Non-pigmented ciliary epithelial cell (primary cell): ENCODE measurements around the gene ZDHHC11.

Source experiments
- DNase-seq: peaks from one replicate; pipeline ENCODE4 v3.0.0-alpha.2; 2010; ENCODE audit warnings: low read depth

Gene ZDHHC11, protein sequence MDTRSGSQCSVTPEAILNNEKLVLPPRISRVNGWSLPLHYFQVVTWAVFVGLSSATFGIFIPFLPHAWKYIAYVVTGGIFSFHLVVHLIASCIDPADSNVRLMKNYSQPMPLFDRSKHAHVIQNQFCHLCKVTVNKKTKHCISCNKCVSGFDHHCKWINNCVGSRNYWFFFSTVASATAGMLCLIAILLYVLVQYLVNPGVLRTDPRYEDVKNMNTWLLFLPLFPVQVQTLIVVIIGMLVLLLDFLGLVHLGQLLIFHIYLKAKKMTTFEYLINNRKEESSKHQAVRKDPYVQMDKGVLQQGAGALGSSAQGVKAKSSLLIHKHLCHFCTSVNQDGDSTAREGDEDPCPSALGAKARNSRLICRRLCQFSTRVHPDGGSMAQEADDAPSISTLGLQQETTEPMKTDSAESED

DNA sequence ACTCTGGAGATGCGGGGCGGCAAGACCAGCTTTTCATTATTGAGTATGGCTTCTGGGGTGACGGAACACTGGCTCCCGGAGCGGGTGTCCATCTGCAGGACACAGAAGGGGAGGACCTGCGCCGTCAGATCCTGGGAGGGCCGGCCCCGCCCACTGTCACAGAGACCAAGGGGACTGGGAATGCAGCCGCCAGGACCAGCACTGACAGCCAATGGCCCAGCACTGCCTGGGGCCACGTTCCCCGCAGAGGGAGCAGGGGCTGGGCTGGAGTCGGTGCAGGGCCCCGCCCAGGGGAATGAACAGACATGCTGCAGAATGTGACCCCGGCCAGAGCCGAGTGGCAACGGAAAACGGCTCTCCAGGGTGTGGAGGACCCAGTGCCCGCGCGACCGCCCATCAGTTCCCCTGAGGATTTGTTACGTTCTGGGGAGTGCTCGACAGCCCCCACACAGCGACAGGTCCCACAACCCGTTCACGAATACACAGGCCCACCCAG is at the start of gene ZDHHC11:
ZDHHC11 (minus strand) TSS at position 476 of the 496 bp plus-strand sequence; CDS start at position 92, 384 bp downstream.
- DNase-seq: no peak

DNA sequence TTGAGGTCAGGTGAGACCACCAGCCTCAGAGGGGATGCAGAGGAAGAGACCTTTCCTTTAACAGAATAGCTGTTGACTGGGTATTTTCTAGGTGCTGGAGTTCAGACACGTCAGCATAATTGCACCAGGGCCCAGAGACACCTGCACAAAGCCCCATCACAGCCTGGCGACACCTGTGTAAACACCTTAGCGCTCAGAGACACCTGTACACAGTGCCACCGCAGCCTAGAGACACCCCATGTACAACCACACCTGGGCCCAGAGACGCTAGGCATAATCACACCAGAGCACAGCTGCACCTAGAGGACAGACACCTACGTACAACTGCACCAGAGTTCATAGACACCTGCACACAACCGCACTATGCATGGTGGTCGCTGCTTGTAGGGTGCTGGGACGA is 42.9 kb upstream of the ZDHHC11 start:
- DNase-seq: no peak

DNA sequence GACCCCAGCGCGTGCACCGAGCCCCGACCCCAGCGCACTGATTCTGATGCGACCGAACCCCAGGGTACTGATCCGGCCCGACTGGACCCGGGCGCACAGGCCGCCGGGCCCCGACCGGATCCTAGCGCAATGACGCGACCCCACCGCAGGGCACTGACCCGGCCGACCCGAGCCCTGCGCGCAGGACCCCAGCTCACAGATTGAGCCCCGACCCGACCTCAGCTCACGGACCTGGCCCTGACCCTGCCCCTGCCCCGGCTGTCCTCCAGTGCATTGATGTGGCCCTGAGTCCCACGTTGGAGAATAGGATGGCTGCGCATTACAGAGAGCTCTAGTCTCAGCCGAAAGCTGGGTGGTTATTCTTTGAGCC is 42.3 kb upstream of the ZDHHC11 start:
- no peak for DNase-seq

DNA sequence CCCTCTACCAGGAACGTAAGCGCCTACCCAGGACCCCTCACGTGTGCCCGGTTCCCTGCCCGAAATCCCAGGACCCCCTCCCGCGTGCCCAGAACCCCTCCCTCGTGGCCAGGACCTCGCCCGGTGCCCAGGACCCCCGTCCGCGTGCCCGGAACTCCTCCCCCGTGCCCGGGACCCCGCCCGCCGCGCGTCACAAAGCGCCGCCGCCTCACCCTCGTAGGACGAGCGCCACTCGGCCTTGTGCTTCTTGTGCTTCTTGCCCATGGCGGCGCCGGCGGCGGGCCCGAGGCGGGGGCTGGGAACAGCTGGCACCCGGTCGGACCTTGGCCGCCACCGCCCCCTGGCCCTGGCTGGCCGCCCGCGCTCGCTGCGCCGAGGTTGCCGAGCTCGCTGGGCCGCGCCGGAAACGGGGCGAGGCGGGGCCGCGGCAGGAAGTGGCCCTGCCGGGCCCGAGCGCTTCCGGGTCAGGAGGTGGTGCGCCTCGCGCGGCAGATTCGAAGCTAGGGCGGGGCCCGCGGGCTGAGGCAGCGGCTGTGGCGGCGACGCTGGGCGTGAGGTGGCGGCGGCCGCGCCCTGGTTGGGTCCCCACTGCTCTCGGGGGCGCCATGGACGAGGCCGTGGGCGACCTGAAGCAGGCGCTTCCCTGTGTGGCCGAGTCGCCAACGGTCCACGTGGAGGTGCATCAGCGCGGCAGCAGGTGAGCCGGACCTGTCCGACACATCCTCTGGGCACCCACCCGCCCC is 41.8 kb upstream of the ZDHHC11 start, which contains the start of the genes BRD9 and TRIP13:
BRD9 (minus strand) TSS at position 408 of the 743 bp plus-strand sequence; CDS start at position 264, 144 bp downstream.
TRIP13 (plus strand) TSS at position 491 of the 743 bp plus-strand sequence; CDS start at position 606, 115 bp downstream.
- no peak for DNase-seq

DNA sequence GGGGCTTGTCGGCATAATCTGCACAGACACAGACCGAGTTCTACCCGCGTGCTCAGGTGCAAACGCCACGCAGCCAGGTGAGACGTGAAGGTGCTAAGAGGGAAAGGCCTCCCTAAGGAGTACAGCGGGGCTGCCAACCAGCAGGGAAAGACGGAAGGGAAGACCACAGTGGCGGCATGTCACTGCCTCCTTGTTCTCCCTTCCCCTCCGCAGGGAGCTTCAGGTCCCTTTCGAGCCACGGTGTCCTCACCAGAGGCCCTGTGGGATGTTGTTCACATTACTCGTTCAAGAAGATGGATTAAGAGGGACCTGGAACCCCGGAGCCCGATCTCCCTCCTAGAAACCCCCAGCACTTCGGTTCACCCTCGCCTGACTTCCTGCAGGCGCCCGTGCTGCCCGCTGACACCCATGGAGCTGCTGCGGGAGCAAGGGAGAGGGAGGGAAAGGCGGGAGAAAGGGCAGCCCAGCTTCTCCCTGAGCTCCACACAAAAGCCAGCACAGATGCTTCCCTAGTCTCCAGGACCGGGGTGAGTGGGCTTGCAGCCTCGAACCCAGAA is 41.1 kb upstream of the ZDHHC11 start:
- DNase-seq: no peak

DNA sequence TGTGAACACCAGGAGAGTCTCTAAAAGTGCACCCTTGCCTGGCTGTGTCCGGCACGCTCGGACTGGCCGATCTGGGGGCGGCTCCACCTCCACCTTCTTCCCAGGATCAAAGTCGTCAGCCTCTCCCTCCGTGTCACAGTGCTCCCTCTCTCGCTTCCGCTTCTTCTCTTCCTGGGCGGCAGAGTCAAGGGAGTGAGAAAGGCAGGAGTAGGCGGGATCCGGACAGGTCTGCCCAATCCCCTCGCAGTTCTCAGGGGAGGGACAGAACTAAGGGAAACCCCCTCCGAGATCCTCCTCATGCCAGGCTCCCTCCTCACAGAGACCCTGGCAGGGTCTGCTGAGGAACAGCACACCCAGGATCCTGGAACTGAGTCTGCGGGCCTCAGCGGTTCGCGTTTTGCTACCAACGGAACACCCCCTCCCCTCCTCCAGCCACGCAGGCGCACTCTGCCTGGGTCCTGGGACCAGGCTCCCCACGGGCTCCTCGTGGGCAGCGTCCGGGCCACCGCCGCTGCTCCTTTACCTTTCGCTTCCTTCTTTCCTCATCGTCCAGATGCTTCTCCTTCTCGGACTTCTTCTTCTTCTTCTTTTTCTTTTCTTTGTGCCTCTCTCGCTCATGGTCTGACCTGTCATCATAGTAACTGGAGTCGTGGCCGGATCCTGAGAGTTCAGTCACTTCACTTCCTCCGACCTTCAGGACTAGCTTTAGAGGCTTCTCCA is 40.5 kb upstream of the ZDHHC11 start:
- no peak for DNase-seq

DNA sequence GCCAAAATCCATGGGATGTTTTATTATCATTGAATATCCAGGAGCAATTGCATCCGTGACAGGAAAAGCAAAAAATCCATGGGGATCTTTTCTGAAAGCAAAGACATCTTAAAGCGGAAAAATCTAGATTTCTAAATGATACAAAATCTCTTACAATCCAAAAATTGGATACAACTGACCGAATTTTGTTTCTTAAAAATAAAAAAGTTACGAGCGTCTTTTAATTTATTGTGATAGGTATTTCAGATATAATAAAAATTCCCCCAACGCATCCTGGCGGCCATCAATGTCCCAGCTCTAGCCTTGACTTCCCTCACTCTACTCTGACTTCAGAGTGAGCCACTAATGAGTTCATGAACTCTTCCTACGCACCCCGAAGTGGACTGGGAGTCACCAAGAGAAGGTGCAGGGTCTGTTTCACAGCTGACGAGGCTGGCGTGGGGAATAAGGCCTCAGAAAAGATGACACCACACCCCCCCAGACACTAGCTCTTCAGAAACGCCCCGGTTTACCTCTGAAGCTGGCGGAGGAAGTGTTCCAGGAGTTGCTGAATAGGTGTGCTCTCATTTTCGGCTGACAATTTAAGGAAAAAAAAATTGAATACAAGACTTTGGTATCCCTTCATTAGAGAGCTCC is 38.4 kb upstream of the ZDHHC11 start:
- DNase-seq: no peak

DNA sequence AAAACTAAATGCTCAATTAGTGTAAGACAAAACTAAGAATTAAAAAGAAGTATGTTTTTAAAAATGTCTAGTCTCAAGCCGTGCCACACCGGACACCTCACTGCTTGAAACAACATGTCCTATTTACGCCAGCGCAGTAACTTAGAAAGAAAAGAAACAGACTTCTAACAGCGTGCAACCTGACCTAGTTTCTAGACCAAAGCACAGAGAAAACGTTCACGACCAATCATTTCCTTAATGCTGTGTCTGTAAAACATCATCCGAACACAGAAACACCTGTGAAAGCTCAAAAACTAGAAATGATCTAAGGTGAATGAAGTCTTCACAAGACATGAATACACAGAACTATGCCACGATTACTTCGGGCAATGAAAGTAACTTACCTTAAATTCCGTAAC is 37.9 kb upstream of the ZDHHC11 start:
- DNase-seq: no peak

DNA sequence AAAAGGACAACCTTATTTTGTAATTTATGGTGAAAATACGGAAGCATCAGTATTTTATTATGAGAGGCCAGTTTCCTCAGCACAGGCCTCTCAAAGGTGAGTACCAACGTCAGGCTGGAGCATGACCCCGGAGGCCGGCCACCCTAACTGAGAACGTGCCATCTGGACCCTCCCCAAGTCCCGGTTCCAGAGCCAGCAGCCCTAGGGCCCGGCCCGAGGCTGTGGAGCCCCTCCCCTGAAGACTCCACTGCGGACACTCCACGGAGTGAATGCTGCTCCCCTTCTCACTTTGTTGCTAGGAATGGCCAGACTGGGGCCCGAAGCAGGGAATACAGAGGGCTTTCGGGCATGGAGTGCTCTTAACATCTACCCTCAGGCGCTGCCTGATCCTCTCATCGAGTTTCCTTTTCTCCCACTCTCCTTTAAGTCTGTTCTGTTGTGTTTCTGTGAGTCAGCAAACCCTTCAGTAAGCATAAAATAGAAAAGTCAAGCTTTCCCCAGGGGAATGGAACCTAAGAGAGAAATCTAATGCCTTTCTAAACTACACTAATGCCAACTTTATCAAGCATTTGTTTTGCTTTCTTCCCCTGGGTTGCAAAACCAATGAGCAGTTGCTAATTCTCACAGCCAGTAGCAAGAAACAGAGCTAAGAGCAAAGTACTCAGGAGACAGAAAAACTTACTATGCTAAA is 37.3 kb upstream of the ZDHHC11 start:
- DNase-seq: no peak

DNA sequence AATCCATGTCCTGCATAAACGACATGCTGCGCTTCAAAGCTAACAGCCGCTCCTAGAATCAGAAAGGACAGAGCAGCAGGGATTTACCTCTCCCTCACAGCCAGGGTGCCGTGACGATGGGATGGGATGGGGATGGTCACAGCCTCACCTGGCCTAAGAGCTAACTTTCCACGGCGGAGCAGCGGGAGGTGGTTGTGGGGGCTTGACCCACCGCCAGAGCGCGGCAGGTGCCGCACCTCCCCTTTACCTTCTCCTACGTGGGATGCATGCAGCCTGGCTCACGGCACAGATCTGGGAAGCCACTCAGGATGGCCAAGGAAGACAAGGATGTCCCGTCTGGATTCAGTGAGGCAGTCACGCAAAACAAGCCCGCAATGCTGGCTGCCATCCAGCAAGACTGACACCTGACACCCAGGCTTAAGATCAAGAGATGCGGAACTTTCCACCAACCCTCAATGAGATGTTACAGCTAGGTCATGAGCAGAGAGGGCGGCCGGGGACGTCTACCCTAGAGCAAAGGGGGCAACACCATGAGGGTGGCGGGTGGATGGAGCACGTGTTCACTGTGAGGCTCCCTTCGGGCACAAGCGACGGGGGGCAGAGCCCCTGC is 36.0 kb upstream of the ZDHHC11 start:
- no peak for DNase-seq

DNA sequence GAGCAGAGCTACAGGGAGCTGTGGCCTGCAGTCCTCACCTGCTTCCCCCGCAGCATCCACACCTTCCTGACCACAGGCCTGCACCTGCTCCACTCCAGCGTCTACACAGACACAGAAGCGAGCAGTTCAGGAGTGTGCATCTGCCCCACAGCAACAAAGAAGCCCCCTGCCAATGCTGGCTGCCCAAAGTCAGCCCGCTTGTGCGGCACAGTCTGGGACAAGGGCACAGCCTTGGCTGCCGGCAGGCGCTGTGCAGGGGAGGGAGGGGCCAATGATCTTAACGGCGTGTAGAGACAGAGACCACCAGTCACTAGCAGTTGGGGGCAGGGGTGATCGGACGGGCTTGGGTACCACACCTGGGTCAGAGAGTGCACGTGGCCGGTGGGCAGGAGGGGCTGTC is 35.2 kb upstream of the ZDHHC11 start:
- DNase-seq: no peak

DNA sequence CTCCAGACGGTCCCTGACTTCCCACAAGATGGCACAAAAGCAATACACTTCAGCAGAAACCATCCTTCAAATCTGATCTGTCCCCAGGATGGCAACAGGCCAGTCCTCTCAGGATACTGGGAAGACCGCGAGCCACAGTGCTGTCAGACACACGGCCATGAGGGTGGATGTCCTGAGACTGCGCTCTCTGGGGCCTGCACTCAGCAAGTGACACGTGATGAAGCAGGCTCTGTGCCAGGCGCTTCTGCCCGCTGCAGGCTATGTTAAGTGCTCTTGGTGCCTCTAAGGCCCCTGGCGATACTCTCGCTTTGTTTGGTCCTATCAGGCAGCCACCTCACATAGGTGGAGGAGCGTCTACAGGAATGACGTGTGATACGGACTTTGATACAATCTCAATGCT is 34.7 kb upstream of the ZDHHC11 start:
- DNase-seq: no peak

DNA sequence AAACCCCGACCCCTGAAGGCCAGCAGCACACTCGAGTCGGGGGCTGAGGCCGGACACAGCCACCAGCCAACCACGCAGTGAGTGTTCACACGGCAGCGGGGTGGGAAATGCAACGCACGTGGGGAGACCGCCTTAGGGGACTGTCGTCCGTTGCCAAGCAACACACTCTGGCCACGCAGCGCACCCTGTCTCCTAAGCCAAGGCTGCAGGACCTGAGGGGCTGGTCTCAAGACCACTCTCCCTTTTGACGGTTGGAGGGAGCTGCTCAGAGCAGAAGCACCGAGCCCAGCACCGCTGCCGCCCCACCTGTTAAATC is 34.3 kb upstream of the ZDHHC11 start:
- no peak for DNase-seq

DNA sequence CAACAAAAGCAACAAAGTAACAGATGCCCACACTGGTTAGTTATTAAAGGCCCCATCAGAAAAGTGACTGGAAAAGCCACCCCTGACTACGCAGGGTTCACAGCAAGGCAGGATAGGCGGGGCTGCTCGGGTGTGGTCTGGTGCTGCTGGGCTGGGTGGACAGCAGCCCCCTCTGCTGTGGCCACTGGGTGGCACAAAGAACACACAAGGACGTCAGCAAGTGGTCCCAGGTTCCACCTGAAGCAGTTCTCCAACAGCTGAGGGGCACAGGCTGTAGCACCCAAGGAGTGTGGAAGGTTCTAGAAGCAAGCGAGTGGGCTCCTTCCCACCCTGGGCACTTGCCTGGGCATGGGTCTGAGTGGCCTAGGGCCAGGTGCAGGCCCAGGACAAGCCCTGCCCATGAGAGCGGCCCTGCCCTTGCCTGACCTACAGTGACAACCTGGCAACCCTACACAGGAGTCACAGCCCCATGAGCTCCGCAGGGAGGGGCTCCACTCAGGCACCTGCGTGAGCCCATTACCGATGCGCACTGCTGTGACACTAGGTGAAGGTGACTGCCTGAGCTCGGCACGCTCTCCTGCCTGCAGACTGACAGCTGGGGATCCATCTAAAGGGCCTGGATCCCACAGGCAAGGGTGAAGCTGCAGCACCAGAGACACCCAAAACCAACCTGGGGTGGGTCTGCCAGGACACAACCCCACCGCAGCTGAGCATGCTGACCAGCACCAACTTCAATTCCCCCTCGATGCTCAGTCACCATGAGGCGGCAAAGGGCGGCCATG is 33.8 kb upstream of the ZDHHC11 start:
- no peak for DNase-seq

DNA sequence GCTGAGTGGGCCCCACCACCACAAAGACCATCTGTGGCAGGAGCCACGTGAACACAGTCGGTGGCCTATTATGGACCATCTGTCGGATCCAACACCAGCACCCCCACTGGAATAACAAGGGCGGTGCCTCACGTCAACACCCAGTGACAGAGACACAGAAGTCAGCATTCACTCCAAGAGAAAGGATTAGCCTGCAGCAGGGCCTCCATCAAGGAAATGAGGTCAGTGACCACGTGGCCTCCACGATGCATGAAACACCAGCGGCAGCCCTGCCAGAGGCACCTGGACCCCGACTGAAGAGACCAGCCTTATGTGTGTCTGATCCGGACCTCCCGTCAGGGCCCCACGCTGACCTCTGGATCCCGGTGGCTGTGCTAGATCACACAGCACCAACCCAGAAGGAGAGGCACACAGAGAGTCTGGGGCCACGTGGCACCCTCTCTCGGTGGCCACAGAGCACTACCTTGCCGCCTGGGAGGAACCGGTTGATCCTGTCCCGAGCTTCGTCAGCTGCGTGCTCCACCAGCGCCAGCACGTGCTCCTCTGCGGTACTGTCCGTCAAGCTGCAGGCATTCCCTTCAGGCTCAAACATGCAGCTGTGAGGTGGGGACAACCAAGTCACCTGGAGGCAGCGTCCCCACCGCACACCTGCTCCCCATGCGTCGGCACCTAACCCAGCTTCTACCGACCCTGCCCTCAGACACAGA is 32.8 kb upstream of the ZDHHC11 start:
- no peak for DNase-seq

DNA sequence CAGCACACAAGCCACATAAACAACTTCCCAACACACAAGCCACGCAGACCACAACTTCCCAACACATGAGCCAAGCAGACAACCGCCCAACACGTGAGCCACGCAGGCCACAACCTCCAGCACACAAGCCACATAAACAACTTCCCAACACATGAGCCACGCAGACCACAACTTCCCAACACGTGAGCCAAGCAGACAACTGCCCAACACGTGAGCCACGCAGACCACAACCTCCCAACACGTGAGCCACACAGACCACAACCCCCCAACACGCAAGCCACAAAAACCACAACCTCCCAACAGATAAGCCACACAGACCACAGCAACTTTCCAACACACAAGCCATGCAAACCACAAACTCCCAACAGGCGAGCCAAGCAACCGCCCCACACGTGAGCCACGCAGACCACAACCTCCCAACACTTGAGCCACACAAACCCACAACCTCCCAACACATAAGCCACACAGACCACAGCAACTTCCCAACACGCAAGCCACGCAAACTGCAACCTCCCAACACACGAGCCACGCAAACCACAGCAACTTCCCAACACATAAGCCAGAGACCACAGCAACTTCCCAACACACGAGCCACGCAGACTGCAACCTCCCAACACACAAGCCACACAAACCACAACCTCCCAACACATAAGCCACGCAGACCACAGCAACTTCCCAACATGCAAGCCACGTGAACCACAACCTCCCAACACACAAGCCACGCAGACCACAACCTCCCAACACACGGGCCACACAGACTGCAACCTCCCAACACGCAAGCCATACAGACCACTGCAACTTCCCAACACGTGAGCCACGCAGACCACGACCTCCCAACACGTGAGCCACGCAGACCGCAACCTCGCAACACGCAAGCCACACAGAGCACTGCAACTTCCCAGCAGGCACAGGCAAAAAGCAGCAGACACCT is 31.7 kb upstream of the ZDHHC11 start:
- no peak for DNase-seq

DNA sequence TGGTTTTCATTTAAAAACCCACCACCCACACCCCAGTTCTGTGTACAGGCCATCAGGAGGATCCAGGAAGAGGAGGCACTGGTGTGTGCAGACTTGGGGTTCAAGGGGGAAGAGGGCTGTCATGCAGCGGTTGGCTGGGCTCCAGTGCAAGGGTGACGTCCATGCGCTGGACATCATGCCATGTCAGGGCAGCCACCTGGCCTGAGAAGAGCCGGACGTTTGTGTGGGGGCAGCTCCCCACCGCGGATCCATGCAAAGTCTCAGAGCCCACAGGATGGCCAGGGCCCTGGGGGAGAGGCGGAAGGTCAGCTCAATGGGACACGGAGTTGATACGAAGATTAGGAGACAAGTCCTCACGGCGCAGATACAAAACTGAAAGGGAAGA is 30.8 kb upstream of the ZDHHC11 start:
- DNase-seq: no peak
